ENCODE measurements around the gene ANKFY1. TPM values are rescaled to one million over a fixed set of nuclear protein-coding genes. Genes with fewer than 3 reads are reported as not detected.

Gene ANKFY1
- total and polyA plus RNA-seq, 9 donors = 13.7 to 65.1 (median 45.7) TPM

DNA sequence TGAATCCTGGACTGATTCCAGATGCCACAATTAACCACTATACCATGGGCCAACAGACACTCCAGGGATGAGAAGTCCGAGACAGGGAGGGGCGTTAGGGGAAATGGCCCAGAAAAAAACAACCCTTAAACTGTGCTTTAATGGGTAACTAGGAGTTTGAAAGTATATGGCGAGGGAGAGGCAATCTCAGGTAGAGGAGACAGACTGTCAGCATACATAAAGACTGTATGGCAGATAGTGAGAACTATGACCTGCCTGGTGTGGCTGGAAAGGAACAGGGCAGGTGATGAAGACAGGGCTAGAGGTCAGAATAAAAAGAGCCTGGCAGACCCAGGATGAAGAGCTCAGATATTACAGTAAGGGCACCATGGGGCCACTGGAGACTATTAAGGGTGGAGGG is 129.1 kb downstream of the ANKFY1 start:
- TF ChIP-seq, protein P1, sequence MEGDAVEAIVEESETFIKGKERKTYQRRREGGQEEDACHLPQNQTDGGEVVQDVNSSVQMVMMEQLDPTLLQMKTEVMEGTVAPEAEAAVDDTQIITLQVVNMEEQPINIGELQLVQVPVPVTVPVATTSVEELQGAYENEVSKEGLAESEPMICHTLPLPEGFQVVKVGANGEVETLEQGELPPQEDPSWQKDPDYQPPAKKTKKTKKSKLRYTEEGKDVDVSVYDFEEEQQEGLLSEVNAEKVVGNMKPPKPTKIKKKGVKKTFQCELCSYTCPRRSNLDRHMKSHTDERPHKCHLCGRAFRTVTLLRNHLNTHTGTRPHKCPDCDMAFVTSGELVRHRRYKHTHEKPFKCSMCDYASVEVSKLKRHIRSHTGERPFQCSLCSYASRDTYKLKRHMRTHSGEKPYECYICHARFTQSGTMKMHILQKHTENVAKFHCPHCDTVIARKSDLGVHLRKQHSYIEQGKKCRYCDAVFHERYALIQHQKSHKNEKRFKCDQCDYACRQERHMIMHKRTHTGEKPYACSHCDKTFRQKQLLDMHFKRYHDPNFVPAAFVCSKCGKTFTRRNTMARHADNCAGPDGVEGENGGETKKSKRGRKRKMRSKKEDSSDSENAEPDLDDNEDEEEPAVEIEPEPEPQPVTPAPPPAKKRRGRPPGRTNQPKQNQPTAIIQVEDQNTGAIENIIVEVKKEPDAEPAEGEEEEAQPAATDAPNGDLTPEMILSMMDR (IDR thresholded peaks at IDR 0.05) = no peak
- TF ChIP-seq POLR2A (IDR thresholded peaks at IDR 0.05) (no peak), EP300 (IDR thresholded peaks at IDR 0.05) (no peak)
- no peaks in the 10 kb centered on the region for H3K36me3 ChIP-seq
- H3K9me3 ChIP-seq = no peaks in the 10 kb centered on the region
- H3K4me1 ChIP-seq (ENCODE audit: insufficient read depth) = no peaks in the 10 kb centered on the region
- DNase-seq = no peak
- intact Hi-C loops (cut with DNase I) = no loop called here
- no peak overlapping the region for H3K27ac ChIP-seq
- H3K27me3 ChIP-seq = no peaks in the 10 kb centered on the region
- WGBS, 3 donors = 64 to 94% (median 92%) methylated on average over 3 of the region's 3 CpGs
- H3K4me3 ChIP-seq = no peak overlapping the region

DNA sequence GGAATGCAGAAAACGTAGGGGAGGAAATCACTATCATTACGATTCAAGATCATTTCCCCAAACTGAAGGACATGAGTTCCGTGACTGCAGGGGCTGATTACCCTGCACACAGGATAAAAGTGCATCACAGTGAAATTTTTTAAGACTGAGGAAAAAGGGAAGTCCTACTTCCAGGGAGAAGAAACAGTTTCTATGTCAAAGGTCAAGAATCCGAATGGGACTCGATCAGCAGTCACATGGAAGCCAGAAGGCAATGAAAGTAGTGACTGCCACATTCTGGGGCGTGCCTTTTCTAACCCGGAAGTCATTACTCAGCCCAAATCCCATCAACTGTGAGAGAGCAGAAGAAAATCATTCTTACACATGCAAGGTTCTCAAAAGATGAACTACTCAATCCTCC is 133.1 kb downstream of the ANKFY1 start:
- WGBS, 3 donors = 23 to 39% (median 30%) methylated on average over 7 of the region's 7 CpGs
- DNase-seq = no peak
- Histone ChIP-seq H3K27me3 (no peaks in the 10 kb centered on the region), H3K4me1 (ENCODE audit: insufficient read depth) (no peaks in the 10 kb centered on the region), H3K4me3 (no peak overlapping the region), H3K36me3 (no peaks in the 10 kb centered on the region), H3K9me3 (no peaks in the 10 kb centered on the region), H3K27ac (no peak overlapping the region)
- intact Hi-C loops (cut with DNase I) = no loop called here
- TF ChIP-seq, protein P1 (IDR thresholded peaks at IDR 0.05) = no peak

GRCh38 chr17:4127555-4127954 is 136.2 kb downstream of the ANKFY1 start:
- Histone ChIP-seq H3K4me3 (no peak overlapping the region), H3K27me3 (no peaks in the 10 kb centered on the region), H3K27ac (no peak overlapping the region), H3K36me3 (no peaks in the 10 kb centered on the region), H3K9me3 (no peaks in the 10 kb centered on the region), H3K4me1 (ENCODE audit: insufficient read depth) (no peaks in the 10 kb centered on the region)
- 74 to 92% (median 90%) methylated on average over 6 of the region's 6 CpGs for WGBS, 3 donors
- intact Hi-C loops (cut with DNase I) = no loop called here
- DNase-seq = no peak
- TF ChIP-seq, protein P1 (IDR thresholded peaks at IDR 0.05) = no peak
- TF ChIP-seq EP300 (IDR thresholded peaks at IDR 0.05) = no peak
- no peak for TF ChIP-seq POLR2A (IDR thresholded peaks at IDR 0.05)

DNA sequence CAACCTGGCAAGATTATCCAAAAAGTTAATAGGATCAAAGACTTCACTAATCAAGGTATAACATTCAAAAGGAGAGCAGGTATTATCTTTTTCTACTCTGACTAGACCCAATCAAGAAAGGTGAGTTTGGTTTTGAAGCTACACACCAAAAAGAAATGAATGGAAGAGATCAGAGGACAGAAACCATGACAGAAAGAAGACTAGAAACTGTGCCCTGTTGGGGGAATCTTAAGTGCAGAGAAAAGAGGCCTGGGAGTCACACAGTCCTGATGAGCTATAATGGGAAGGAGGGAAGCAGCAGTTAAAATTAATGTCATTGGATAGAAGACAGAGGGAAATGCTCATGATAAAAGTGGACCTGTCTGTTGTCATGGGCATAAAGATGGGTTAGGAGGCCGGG is 138.2 kb downstream of the ANKFY1 start:
- TF ChIP-seq POLR2A (IDR thresholded peaks at IDR 0.05) = no peak
- TF ChIP-seq EP300 (IDR thresholded peaks at IDR 0.05) = no peak
- TF ChIP-seq, protein P1 (IDR thresholded peaks at IDR 0.05) = no peak
- intact Hi-C loops (cut with DNase I) = no loop called here
- Histone ChIP-seq H3K4me3 (no peak overlapping the region), H3K36me3 (no peaks in the 10 kb centered on the region), H3K4me1 (ENCODE audit: insufficient read depth) (no peaks in the 10 kb centered on the region), H3K27ac (no peak overlapping the region), H3K9me3 (no peaks in the 10 kb centered on the region), H3K27me3 (no peaks in the 10 kb centered on the region)
- 98 to 100% (median 100%) methylated on average over 1 of the region's 1 CpG for WGBS, 3 donors
- DNase-seq = no peak

DNA sequence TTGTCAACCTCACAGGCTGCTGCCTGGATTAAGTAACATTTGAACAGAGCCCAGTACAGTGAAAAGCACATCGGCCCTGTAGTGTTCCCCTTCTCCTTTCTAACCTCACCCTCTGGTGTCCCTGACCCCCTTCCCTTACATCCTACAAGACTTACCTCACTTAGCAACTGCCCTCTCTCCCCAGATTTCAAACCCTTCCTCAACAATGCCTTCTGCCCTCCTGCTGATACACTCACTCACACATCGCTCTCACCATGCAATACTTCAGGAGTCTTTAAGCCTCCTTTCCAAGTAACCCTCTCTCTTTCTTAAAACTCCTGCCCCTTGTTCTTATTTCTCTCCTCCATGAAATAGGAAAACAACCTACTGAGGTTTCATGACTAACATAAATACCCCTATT is 138.8 kb downstream of the ANKFY1 start:
- Histone ChIP-seq H3K4me3 (no peak overlapping the region), H3K27ac (no peak overlapping the region), H3K4me1 (ENCODE audit: insufficient read depth) (no peaks in the 10 kb centered on the region), H3K36me3 (no peaks in the 10 kb centered on the region), H3K27me3 (no peaks in the 10 kb centered on the region), H3K9me3 (no peaks in the 10 kb centered on the region)
- WGBS, 3 donors = 85 to 98% (median 89%) methylated on average over 2 of the region's 2 CpGs
- TF ChIP-seq, protein P1 (IDR thresholded peaks at IDR 0.05) = no peak
- TF ChIP-seq POLR2A (IDR thresholded peaks at IDR 0.05) (no peak), EP300 (IDR thresholded peaks at IDR 0.05) (no peak)
- DNase-seq = no peak
- intact Hi-C loops (cut with DNase I) = no loop called here
